NCI-H2196 (cell line): ENCODE data around the gene TACC3.
A peak's percentile ranks its signal among the peaks of the same experiment; 100 is the strongest.

ENCODE experiments used
- DNase-seq: peaks from one replicate; lab custom pipeline; 2025; ENCODE audit not compliant: unreplicated experiment; lab: John Stamatoyannopoulos, UW

The TACC3 gene

DNA sequence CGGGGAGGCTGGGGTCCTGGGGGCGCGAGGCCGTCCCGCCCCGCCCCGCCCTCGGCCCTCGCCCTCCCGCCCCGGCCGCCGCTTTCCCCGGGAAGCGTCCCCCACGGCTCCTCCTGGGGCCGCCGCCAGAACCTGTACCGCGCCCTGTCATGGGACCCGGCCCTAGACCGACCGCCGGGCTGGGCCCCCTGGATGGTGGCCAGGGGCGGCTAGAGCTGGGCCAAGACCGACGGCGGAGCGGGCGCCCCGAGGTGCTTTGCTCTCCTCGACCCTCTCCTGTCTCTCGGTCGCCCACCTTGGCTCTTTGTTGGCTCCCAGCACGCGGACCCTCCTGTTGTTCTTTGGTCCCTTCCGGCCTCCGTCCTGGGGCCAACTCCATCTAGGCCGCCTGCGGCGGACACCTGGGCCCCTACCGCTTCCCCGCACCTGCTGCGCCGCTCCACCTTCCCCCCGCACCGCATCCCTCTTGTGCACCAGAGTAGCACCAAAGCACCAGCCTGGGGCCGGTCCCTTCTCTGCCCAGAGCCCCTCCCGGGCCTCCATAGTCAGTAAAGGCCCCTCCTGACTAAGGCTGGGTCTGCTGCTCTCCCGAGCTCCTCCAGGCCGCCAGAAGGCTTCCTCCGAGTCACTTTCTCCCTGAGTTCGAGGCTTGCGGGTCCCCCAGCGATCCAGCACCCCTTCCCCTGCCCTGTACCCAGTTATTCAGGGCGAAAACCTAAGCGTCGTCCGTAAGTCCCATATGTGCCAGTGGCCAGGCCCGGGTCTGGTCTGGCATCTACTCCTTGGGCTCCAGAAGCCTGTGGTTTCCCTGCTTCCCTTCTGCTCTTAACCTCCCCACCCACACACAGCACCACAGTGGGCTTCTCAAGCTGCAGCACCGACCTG lies 587 bp downstream of the TACC3 start:
- no peak for DNase-seq

DNA sequence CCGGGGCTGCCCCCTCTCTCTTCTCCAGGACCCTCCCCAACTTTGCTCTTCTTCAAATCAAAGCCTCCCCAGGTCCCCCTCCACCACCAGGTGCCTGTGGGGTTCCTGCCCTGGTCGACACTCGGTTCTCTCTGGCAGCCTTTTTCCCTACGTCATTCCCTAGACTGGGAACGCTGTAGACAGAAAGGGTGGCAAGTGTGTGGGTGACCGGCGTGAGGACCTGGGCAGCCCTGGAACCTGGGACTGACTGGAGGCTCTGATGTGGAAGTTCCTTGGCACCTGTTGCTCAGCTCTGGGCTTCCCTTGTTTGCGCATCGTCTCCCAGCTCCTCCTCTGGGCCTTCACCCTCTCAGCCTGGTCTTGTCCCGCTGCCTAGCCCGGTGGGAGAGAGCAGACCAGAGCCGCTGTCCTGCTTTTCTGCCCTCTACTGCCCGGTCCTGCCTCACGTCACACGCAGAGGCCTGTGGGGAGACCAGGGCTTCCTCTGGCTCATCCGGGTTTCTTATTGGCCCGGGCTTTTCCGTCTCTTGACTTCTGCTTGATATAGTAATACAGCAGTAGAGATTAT lies 1.3 kb downstream of the TACC3 start:
- no peak for DNase-seq

DNA sequence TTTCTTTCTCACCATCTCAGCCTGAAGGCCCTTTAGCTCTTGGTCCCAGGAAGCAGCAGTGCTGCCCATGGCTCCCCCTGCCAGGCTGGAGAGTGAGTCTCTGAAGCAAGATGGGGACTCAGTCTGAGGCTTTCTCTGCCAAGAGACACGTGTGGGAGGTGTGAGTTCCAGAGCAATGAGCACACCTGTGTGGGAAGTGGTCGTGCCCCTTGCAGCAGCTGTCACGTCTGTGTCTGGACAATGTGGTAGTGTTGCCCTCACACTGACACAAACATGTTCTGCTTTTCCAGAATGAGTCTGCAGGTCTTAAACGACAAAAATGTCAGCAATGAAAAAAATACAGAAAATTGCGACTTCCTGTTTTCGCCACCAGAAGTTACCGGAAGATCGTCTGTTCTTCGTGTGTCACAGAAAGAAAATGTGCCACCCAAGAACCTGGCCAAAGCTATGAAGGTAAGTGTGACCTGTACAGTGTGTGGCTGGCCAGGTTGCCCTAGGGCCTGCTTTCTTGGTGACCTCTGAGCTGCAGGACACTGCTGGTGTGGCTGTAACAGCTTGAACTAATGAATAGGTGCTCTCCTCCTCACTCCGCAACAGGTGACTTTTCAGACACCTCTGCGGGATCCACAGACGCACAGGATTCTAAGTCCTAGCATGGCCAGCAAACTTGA lies 1.9 kb downstream of the TACC3 start:
- no peak for DNase-seq

DNA sequence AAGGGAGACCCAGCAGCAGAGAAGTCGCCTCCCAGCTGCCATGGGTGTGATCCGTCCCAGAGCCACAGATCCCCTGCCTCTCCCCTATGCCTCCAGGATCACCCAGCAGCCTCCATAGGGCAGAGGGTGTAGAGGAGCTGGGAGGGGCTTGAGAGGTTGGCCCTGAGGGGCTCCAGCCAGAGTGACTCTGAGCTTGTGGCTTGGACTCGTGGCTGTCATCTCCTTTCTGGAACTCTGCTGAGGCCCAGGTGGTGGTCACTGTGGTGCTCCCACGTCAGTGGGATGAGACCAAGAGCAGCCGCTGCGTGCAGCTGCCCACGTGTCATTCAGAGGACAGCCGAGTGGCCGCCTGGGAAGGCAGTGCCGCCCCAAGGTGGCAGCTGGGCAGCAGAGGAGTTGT lies 4.2 kb downstream of the TACC3 start:
- DNase-seq, result no peak

DNA sequence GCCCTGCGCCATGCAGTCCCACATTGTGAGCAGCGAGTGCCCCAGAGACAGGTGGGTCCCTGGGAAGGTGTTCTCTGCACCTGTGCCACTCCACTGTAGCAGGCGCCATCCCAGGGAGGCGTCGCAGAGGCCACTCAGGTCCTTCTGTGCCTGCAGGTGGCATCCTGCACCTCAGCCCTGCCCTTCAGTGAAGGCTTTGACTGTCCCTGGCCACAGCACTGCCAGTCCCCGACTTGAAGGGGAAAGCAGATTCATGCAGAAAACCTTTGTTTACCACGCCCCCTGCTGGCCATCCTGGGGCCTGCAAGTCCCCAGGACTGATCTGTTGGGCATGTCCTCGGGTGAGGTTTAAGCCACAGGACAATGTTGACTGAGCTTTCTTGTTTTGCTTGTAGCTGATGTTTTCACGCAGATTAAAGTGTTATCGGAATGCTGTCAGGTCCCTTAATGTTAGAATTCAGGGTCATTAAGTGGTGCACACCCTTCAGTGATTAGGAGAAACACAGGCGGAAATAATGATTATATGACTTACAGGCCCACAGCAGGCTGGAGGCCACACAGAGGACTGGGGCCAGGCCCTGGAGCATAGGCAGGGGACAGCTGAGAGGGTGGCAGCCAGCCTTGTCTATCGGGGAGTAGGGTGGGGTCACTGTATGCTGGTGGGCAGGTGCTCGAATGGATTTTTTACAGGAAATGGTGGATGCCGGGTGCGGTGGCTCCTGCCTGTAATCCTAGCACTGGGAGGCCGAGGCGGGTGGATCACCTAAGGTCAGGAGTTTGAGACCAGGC lies 5.0 kb downstream of the TACC3 start:
- peak; percentile 90 for DNase-seq

DNA sequence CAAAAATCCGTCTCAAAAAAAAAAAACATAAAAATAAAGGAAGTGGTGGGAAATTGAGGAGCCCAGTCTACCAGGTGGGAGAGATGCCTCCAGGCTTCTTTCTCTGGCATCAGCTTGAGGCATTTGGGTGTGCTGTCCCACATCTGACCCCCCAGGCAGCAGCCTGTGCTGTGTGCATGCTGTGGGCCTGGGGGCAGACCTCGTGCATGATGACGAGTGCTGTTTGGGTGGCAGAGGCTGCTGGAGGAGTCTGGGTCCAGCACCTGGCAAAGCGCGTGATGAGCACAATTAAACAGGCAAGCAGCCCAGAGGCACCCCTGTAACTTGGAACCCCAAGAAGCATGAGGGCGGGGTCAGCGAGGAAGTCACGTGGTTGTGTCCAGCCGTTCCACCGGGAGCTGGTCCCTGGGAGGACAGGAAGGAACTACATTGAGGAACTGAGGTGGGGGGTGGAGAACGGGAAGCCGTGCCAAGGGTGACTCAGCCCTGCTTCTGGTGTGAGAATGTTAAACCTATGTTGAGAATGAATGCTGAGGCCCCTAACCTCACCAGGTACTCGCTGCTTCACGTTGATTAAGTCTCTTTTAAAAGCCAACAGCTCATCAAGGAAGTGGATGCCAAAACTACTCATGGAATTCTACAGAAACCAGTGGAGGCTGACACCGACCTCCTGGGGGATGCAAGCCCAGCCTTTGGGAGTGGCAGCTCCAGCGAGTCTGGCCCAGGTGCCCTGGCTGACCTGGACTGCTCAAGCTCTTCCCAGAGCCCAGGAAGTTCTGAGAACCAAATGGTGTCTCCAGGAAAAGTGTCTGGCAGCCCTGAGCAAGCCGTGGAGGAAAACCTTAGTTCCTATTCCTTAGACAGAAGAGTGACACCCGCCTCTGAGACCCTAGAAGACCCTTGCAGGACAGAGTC lies 6.1 kb downstream of the TACC3 start:
- no peak for DNase-seq

DNA sequence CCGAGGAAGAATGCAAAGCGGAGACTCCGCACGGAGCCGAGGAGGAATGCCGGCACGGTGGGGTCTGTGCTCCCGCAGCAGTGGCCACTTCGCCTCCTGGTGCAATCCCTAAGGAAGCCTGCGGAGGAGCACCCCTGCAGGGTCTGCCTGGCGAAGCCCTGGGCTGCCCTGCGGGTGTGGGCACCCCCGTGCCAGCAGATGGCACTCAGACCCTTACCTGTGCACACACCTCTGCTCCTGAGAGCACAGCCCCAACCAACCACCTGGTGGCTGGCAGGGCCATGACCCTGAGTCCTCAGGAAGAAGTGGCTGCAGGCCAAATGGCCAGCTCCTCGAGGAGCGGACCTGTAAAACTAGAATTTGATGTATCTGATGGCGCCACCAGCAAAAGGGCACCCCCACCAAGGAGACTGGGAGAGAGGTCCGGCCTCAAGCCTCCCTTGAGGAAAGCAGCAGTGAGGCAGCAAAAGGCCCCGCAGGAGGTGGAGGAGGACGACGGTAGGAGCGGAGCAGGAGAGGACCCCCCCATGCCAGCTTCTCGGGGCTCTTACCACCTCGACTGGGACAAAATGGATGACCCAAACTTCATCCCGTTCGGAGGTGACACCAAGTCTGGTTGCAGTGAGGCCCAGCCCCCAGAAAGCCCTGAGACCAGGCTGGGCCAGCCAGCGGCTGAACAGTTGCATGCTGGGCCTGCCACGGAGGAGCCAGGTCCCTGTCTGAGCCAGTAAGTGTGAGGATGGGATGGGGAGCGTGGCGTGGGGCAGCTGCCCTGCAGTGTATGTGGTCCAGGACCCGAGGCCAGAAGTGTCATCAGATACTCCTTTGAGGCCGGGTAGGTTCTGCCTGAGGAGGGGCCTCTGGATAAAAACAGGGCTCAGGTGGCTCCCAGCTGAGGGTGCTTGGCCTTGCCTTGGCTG lies 7.0 kb downstream of the TACC3 start:
- DNase-seq, result no peak

DNA sequence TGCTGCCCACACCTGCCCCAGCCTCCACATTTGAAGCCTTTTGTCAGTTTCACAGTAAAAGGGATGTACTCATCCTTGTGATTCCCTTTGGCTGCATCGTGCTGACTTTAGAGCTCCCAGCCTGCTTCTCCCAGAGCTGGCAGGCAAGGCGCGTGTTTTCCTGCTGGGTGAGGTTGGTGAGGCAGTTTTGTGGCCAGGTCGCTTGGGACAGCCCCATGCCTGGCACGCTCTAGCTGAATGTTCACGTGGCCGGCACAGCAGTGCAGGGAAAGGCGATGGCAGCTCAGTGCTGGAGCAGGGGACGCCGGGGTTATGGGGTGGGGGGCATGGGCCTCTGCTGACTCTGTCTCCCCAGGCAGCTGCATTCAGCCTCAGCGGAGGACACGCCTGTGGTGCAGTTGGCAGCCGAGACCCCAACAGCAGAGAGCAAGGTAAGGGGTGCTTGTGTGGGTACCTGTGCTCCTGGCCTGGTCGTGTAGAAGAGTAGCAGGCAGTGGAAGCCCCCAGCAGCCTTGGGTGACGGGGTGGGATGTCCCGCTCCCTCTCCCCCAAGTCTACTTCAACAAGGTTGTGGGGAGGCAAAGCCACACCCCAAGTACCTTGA lies 9.3 kb downstream of the TACC3 start:
- no peak for DNase-seq

DNA sequence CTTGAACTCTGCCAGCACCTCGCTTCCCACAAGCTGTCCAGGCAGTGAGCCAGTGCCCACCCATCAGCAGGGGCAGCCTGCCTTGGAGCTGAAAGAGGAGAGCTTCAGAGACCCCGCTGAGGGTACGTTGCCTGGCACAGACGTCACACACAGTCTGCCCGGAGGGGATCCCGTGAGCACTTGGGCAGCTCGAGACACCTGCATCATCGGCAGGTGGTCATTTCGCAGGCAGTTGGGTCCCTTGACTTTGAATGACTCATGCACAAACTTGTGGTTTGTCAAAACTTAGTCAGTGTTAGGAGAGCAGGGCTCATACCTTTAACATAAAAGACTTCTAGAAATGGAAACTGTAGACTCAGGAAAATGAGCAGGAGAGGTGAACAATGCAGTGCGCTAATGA lies 9.9 kb downstream of the TACC3 start:
- DNase-seq, result no peak

DNA sequence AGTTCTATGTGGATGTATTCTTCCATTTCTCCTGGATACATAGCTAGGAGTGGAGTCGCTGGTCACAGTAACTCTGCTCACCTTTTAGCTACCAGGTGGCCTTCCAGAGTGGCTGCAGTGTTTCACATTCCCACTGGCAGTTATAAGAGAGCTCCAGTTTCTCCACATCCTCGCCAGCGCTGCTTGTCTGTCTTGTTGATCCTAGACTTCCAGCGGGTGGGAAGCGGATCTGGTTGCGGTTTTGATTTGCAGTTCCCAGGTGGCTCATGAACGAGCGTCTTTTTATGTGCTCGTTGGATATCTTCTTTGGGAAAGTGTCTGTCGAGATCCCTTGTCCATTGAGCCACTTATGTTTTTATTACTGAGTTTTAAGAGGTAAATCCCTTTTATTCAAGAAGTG lies 11.6 kb downstream of the TACC3 start:
- DNase-seq, result no peak

DNA sequence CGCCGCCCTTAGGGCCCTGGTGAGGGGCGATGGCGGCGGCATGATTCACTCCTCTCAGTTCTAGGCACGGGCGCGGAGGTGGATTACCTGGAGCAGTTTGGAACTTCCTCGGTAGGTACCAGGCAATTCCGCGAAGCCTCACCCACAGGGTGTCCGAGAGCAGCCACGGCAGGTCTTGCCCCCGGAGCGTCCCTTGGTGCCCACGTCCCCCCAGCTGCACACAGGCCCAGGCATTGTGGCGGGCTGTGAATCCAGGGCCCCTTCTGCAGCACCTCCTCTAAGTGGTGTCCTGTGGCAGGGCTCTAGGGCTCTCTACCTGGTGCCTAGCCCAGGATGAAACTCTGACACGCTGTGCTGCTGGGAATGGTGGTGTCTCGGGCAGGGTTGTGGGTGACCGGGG lies 13.9 kb downstream of the TACC3 start:
- DNase-seq, result no peak

DNA sequence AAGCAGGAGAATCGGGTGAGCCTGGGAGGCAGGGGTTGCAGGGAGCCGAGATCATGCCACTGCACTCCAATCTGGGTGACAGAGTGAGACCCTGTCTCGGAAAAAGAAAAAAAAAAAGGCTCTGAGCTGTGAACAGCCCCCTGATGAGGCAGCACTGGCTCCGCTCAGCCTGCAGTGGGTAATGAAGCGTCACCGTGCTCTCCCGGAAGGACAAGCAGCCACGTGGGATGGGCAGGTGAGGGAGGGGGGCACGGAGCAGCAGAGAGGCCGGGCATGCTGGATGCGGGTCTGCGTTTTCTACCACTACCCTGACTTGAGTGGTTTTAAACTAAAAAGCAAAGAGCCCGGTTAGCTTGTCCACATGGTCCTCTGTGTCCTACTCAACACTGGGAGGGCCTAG lies 15.5 kb downstream of the TACC3 start:
- DNase-seq, result no peak

DNA sequence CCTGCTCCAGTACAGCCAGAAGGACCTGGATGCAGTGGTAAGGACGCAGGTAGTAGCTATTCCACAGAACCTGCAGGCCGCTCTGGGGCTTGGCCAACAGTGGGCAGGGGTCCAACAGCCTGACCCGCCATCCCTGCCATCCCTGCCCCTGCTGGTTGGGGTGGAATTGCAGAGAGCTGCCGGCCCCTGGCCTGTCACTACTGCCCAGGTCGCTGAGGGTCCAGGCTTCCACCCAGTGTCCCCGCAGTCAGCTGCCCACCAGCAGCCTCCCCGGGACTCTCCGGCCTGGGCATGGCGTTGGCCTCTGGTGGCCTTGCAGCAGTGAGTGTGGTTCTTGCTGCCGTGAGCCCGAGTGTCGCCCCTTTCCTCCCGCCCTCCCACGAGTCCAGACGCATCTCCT lies 16.3 kb downstream of the TACC3 start:
- DNase-seq, result no peak

DNA sequence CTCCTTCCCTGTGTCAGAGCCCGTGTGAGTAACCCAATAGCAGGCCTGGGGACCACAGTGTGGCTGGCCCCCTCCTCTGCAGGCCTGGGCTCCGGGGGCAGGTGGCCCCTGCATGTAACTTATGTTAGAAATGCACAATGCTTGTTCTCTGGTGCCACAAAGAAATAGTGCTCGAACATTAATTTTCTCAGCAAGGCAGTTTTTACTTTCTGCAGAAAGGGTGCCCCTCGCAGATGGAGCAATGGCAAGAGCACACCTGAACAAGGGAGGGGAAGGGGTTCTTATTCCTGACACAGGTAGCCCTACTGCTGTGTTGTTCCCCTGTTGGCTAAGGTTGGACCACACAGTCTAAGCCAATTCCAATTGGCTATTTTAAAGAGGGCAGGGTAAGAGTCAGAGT lies 17.1 kb downstream of the TACC3 start:
- no peak for DNase-seq

DNA sequence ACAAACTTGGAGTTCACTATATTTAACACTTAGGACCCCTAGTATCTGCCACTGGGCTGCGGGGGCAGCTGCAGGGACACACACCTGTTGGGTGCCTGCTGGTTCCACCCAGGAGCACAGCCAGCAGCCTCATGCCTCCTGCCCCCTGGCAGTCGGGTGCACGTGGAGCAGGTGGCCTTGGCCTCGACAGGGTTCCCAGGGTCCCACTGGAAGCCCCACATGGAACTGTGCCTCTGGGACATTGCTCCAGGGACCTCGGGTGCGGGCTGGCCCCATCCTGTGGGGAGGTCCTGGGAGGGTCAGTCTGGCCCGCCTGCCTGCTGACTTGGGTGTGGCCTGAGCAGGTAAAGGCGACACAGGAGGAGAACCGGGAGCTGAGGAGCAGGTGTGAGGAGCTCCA lies 18.0 kb downstream of the TACC3 start:
- no peak for DNase-seq

DNA sequence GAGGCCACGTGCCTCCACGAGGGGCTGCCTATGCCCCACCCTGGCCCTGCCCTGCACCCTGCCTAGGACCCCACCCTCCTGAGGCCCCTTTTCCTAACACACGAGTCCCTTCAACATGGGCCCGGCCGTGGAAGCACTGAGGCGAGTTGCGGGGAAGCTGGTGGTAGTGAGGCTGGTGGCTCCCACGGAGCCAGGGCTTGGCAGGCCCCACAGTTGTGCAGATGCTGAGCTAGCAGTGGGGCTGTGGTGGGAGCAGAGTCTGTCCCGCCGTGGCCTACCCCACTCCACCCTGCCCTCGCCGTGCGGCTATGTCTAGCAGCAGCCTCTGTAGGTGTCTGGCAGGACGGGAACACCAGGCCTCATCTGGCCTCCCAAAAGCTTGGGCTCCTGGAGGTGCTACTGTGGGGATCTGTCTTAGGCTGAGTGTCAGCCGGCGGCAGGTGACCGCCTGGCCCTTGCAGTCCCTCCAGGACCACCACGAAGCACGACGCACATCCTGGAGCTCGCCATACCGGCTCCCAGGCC lies 18.8 kb downstream of the TACC3 start:
- DNase-seq, result no peak

DNA sequence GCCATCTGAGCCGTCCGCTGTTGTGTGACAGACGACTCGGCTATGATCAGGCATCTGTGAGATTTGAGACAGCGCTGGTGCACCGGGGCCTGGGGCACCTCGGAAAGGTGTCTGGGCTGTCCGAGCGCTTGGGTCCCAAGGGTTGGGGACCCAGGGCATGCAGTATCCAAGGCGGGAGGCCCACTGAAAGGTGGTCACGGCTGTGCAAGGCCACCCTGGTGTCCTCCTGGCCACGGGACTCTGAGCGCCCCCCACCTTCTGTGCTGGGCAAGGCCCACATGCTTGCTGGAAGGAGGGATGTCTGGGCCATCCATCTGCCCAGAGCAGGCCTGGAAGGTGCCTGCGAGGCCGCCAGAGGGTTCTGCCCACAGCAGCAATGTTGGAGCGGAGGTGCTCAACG lies 19.9 kb downstream of the TACC3 start:
- no peak for DNase-seq

DNA sequence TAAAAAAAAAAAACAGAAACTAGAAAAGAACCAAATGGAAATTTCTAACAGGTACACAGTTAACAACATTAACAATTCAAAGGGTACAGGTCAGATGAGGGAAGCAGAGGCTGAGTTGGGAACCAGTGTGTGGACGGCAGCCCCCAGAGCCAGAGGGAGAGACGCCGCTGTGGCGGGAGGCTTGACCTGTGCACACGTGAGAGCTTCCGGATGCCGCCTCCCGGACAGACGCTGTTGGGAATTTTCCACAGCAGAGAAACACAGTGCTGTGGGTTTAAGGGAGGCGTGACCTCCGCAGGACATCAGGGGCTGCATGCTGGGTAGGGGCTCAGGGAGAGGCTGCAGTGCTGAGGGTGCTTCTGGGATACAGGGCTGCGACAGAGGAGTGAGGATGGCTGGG lies 22.2 kb downstream of the TACC3 start:
- no peak for DNase-seq

DNA sequence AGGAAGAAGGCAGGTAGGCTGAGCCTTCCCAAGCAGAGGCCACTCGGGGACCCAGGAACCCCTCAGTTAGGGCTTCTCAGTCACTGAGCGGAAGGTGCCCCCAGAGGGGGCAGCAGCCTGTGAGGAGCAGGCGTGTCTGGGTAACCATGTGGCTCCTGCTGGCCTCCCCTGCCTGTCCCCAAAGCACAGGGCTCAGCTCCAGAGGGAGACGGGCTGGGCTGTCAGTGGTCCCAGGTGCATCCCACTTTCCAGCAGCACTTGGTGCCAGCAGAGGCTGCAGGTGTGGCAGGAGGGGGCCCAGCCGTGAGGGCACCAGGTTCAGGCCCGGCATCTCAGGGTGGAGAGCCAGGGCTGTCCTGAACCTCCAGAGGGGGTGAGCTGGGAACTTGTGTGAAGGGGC lies 22.7 kb downstream of the TACC3 start:
- no peak for DNase-seq
